Heart right ventricle (tissue), 16 donors: ENCODE data around the gene USP31. TPM values are rescaled to one million over a fixed set of nuclear protein-coding genes. Genes with fewer than 3 reads are reported as not detected.

Experiments used
- ATAC-seq, 8 donors: fragments of 200-7000 bp; cut with Tn5 transposase; one replicate each; pipeline ENCODE4 v1.9.1; 2020; ENCODE audit warnings: mild to moderate bottlenecking in 8 of 8, moderate library complexity in 8 of 8, moderate number of reproducible peaks in 1 of 8
- DNase-seq, 2 donors: peaks; one replicate each; pipeline ENCODE4 v3.0.0-alpha.2; 2020
- H3K27ac ChIP-seq, 10 donors: fragments of 200-600 bp; sonication (generic) in 2 of 10; one replicate each; pipeline versions ENCODE4 v1.5.0 to v1.8.0; 2020 to 2022; ENCODE audit warnings: mild to moderate bottlenecking in 3 of 10
- H3K27me3 ChIP-seq, 7 donors: fragments of 200-600 bp; one replicate each; pipeline ENCODE4 v1.8.0; 2021 to 2022; ENCODE audit warnings: mild to moderate bottlenecking in 2 of 7
- H3K36me3 ChIP-seq, 9 donors: fragments of 200-600 bp; sonication (generic) in 1 of 9; one replicate each; pipeline versions ENCODE4 v1.5.0 to v1.8.0; 2020 to 2022; ENCODE audit warnings: mild to moderate bottlenecking in 2 of 9
- H3K4me1 ChIP-seq, 9 donors: fragments of 200-600 bp; sonication (generic) in 1 of 9; one replicate each; pipeline versions ENCODE4 v1.5.0 to v1.8.0; 2020 to 2022; ENCODE audit warnings: mild to moderate bottlenecking in 4 of 9
- H3K4me3 ChIP-seq, 10 donors: fragments of 200-600 bp; sonication (generic) in 2 of 10; one replicate each; pipeline versions ENCODE4 v1.5.0 to v1.8.0; 2020 to 2022; ENCODE audit warnings: mild to moderate bottlenecking in 7 of 10, moderate library complexity in 2 of 10
- H3K9me3 ChIP-seq, 11 donors: fragments of 200-600 bp in 10 of 11; sonication (generic) in 2 of 11; one replicate each; pipeline versions ENCODE4 v1.5.0 to v1.8.0; 2013 to 2022; ENCODE audit warnings: mild to moderate bottlenecking in 2 of 11, control low read depth in 1 of 11, moderate library complexity in 1 of 11
- CTCF ChIP-seq, 9 donors: fragments of 200-600 bp; sonication (generic) in 2 of 9; IDR thresholded peaks; one replicate each; pipeline versions ENCODE4 v1.5.0 to v1.8.0; 2021 to 2022; ENCODE audit warnings: antibody characterized with exemption in 9 of 9, mild to moderate bottlenecking in 5 of 9, moderate library complexity in 1 of 9
- WGBS, 2 donors: extraction: QIAGEN DNeasy Blood & Tissue Kit; methylation state at CpG; one replicate each; pipeline ENCODE4 v1.1.7; 2013; ENCODE audit warnings: inconsistent platforms in 1 of 2; 5-methylcytosine and 5-hydroxymethylcytosine counted together
- intact Hi-C, 10 donors: fragments of 100-400 bp; cut with DNase I; formaldehyde crosslinking; loops; one replicate each; pipeline versions ENCODE4 v1.11.1 to v1.14.2; 2022
- polyA plus RNA-seq, 2 donors: library from polyadenylated mRNA; stranded (reverse); fragments of 200-250 nt; gene quantifications; one replicate each; pipeline ENCODE4 v1.2.3, GENCODE V29; 2013
- total RNA-seq, 10 donors: library from RNA; stranded (reverse); fragmentation: NEBNext Ultra II Directional in 3 of 10; extraction: Animal tissue kit (Norgen Biotek cat#: 25700) in 3 of 10; gene quantifications; one replicate each; pipeline versions ENCODE4 v1.2.1 to v1.2.4, GENCODE V29; 2021 to 2023
- donor health status: Arrhythmogenic right ventricular cardiomyopathy.
- donor health status: ischemic (EF 13 %, LVEDD 7.1; RV severe dilation, severe dysfunction).
- donor health status: healthy with polysubstance abuse.
- donor health status: DM: no; HTN: yes; CAD: no.
- donor health status: DM: no; HTN: no; CAD: no.
- donor health status: ischemic (EF 25% LVEDD 6.9; RV normal size, moderate dysfunction).
- donor health status: ischemic (EF 25% LVEDD 5.7; RV mildly dilated, moderate dysfunction).
- donor health status: healthy.
- donor health status: DM: yes; HTN: yes; CAD: no.
- donor health status: Ischemic cardiomyopathy.
- donor health status: ischemic (EF 35%, LVEDD 5.7; RV mildly dilated, moderate dysfunction).
- donor health status: nonischemic (EF 11% LVEDD 7.7; RV severe dilation, severe dysfunction).
- donor health status: DM: yes; HTN: yes; CAD: no.
- donor health status: PGD.
- donor health status: ischemic (EF 29% LVEDD 5.4; RV normal size, mild dysfunction).
- donor health status: nonischemic (EF 23%, LVEDD 6.1; RV moderate dilation, normal function).

Gene USP31
- total and polyA plus RNA-seq, 12 donors = 8.9 to 32.1 (median 22.4) TPM

GRCh38 chr16:23131436-23131835, 17.8 kb downstream of the USP31 start:
- peak overlapping the region in 2 of 10 donors; percentile 27 to 49 for H3K4me3 ChIP-seq
- no peak for TF ChIP-seq CTCF (IDR thresholded peaks at IDR 0.05)
- no peaks in the 10 kb centered on the region for H3K36me3 ChIP-seq
- H3K4me1 ChIP-seq = peaks cover 0 to 67% (median 36%) of the 10 kb centered on the region in 9 donors
- 48 to 51% methylated on average over 1 of the region's 1 CpG for WGBS, 2 donors
- H3K9me3 ChIP-seq = peaks cover 0 to 16% (median 0%) of the 10 kb centered on the region in 11 donors
- DNase-seq (no peak), ATAC-seq (peak in 1 of 8 donors; percentile 5)
- peak overlapping the region; percentile 64 to 91 (median 82) for H3K27ac ChIP-seq
- intact Hi-C loops = loop anchor here in 3 of 10 donors (5.0 kb wide), 2 partner anchors 49 to 59 kb away; no protein-coding TSS in a partner anchor
- no peaks in the 10 kb centered on the region for H3K27me3 ChIP-seq

- TF ChIP-seq CTCF (IDR thresholded peaks at IDR 0.05) = no peak
- DNase-seq (no peak), ATAC-seq (peak in 5 of 8 donors; percentile 17 to 56 (median 30))
- H3K4me3 ChIP-seq = no peak overlapping the region
- no peaks in the 10 kb centered on the region for H3K36me3 ChIP-seq
- H3K4me1 ChIP-seq = peaks cover 0 to 69% (median 37%) of the 10 kb centered on the region in 9 donors
- WGBS, 2 donors = 54% methylated on average over 3 of the region's 3 CpGs
- H3K27ac ChIP-seq = peak overlapping the region in 9 of 10 donors; percentile 64 to 91 (median 84)
- no peaks in the 10 kb centered on the region for H3K27me3 ChIP-seq
- intact Hi-C loops = loop anchor here in 3 of 10 donors (5.0 kb wide), 2 partner anchors 49 to 59 kb away; no protein-coding TSS in a partner anchor
- peaks cover 0 to 12% (median 0%) of the 10 kb centered on the region in 11 donors for H3K9me3 ChIP-seq
These were observed 18.2 kb downstream of the USP31 start for GRCh38 chr16:23131036-23131435.

DNA sequence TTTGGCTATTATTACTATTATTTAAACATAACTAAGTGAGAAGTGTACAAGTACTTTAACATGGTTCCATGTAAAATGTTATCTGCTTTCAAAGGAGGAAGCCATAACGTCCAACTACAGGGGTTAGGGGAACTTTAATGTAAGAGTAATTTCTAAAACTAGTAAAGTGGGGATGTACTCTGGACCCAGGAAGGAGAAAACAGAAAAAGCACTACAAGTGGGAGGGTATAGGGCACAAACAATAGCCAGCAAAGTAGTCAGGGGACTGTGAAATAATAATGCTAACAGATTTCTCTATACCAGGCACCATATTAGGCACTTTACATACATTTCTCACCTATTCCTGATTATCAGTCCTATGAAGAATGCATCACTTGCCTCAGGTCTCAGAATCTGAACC, 19.6 kb downstream of the USP31 start:
- Histone ChIP-seq H3K4me1 (peaks cover 0 to 81% (median 50%) of the 10 kb centered on the region in 9 donors), H3K9me3 (no peaks in the 10 kb centered on the region), H3K36me3 (no peaks in the 10 kb centered on the region), H3K27me3 (no peaks in the 10 kb centered on the region), H3K4me3 (no peak overlapping the region), H3K27ac (peak overlapping the region in 3 of 10 donors; percentile 29 to 90 (median 73))
- no peak for TF ChIP-seq CTCF (IDR thresholded peaks at IDR 0.05)
- intact Hi-C loops = loop anchor here in 3 of 10 donors (5.0 kb wide), 2 partner anchors 47 to 57 kb away; no protein-coding TSS in a partner anchor
- 30 to 42% methylated on average over 1 of the region's 1 CpG for WGBS, 2 donors
- no peak for ATAC-seq
- DNase-seq = no peak

DNA sequence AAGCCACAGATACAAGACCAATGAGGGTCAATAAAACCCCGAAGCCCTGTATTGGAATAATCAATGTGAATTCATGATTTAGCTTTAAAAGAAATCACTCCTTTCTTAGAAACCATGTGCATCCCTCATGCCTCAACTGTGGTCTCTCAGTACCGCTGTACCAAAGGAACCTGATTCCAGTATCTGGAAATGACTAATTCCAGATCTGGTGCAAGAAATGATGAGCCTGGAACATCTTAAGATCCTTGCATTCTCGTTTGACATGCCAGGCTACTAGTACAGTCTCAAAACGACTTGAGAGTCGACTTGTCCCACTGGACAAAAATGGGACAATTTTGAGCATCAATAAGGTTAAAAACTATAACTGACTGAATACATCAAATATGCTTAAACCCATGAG, 21.2 kb downstream of the USP31 start:
- no peaks in the 10 kb centered on the region for H3K27me3 ChIP-seq
- H3K9me3 ChIP-seq = no peaks in the 10 kb centered on the region
- no peak for DNase-seq
- no peak overlapping the region for H3K4me3 ChIP-seq
- intact Hi-C loops = no loop called here
- WGBS, 2 donors = 84 to 88% methylated on average over 5 of the region's 5 CpGs
- H3K27ac ChIP-seq = peak overlapping the region in 1 of 10 donors; percentile 33
- ATAC-seq = no peak
- H3K4me1 ChIP-seq = peaks cover 0 to 78% (median 41%) of the 10 kb centered on the region in 9 donors
- no peaks in the 10 kb centered on the region for H3K36me3 ChIP-seq
- TF ChIP-seq CTCF (IDR thresholded peaks at IDR 0.05) = no peak
